Activated T-cell treated with anti-CD3 and anti-CD28 coated beads for 4 hours (primary cell): ENCODE measurements around the gene SPEM2.

Experiments used
- DNase-seq: peaks from one replicate; pipeline ENCODE4 v3.0.0-alpha.2; 2020

Gene SPEM2

GRCh38 chr17:7475764-7476422 lies 50.5 kb downstream of the SPEM2 start:
- DNase-seq, result no peak

- DNase-seq, result no peak
Measured at GRCh38 chr17:7476494-7476893, 51.1 kb downstream of the SPEM2 start.

GRCh38 chr17:7476951-7477350 lies 51.5 kb downstream of the SPEM2 start:
- DNase-seq, result no peak
